ENCODE data around the gene OR6K3. TPM values are rescaled to one million over a fixed set of nuclear protein-coding genes. Genes with fewer than 3 reads are reported as not detected.
"Not testable (repeated sequence)": the region's sequence is repeated elsewhere in the genome, so short reads cannot be mapped to it uniquely, and the experiment has no call there.

The OR6K3 gene
- total and polyA plus RNA-seq, 2 of the 8 experiments (the other 6 are each of a cell fraction or from before 2014, with no cell fraction given), result not detected

DNA sequence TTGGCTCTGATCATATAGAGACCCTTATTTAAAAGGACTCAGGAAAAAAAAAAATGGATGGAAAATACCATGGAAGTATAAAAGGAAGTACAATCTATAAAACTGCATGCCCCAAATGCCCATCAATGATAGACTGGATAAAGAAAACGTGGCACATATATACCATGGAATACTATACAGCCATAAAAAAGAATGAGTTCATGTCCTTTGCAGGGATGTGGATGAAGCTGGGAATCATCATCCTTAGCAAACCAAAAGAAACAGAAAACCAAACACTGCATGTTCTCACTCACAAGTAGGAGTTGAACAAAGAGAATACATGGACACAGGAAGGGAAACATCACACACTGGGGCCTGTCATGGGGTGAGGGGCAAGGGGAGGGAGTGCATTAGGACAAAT, 29.4 kb downstream of the OR6K3 start:
- H3K23ac ChIP-seq (ENCODE audit: insufficient read length); H3K4ac ChIP-seq (replicated peaks; ENCODE audit: insufficient read length, low read depth, low read length); H4K20me1 ChIP-seq (replicated peaks in 1 of 2; ENCODE audit: control insufficient read depth in 1 of 2, insufficient read depth in 2 of 2, low read length in 2 of 2); H3K4me3 ChIP-seq (ENCODE audit: extremely low read depth in 1 of 4, insufficient read depth in 2 of 4, low read depth in 3 of 4, low read length in 4 of 4); FAIRE-seq; H3K18ac ChIP-seq (ENCODE audit: extremely low read depth, low read length); H3K79me1 ChIP-seq (ENCODE audit: low read depth, low read length); H3K79me2 ChIP-seq (ENCODE audit: control insufficient read depth in 1 of 2, insufficient read depth in 2 of 2, low read length in 2 of 2); H3K27me3 ChIP-seq (replicated peaks in 1 of 4; ENCODE audit: control insufficient read depth in 3 of 4, extremely low read depth in 1 of 4, insufficient read depth in 3 of 4, low read length in 3 of 4); H2BK12ac ChIP-seq (ENCODE audit: low read depth, low read length); H3K27ac ChIP-seq (ENCODE audit: low read depth, low read length); H2AFZ ChIP-seq (ENCODE audit: low read length); H3K4me1 ChIP-seq (replicated peaks in 1 of 4; ENCODE audit: control insufficient read depth in 3 of 4, insufficient read depth in 4 of 4, low read length in 3 of 4); H2BK15ac ChIP-seq (ENCODE audit: low read length); H4K5ac ChIP-seq (ENCODE audit: insufficient read length, low read depth, low read length); H3K36me3 ChIP-seq (ENCODE audit: control insufficient read depth in 2 of 4, insufficient read depth in 4 of 4, low read length in 3 of 4); H4K91ac ChIP-seq (replicated peaks; ENCODE audit: insufficient read length, low read length); H3K9ac ChIP-seq (replicated peaks in 1 of 4; ENCODE audit: extremely low read depth in 1 of 4, low read depth in 3 of 4, low read length in 3 of 4); H3K56ac ChIP-seq (replicated peaks; ENCODE audit: insufficient read length, low read depth, low read length); H4K8ac ChIP-seq (ENCODE audit: extremely low read depth, insufficient read depth, low read length); DNase-seq (ENCODE audit: low read depth in 1 of 2, low spot score in 2 of 2); H2BK120ac ChIP-seq (replicated peaks; ENCODE audit: low read depth, low read length); POLR2A ChIA-PET (ENCODE audit: partially characterized antibody); H2AK5ac ChIP-seq (ENCODE audit: low read depth, low read length); CTCF ChIA-PET (ENCODE audit: partially characterized antibody); H3K14ac ChIP-seq (ENCODE audit: insufficient read length); H2BK20ac ChIP-seq (ENCODE audit: low read length); H2BK5ac ChIP-seq (ENCODE audit: low read depth, low read length); H3K9me3 ChIP-seq (ENCODE audit: insufficient read depth in 2 of 2, low read depth in 1 of 2, low read length in 1 of 2); H3K23me2 ChIP-seq (ENCODE audit: low read depth, low read length); H3K4me2 ChIP-seq (ENCODE audit: insufficient read depth in 1 of 2, low read depth in 2 of 2, low read length in 2 of 2): not testable (repeated sequence)
- 93% methylated on average over 1 of the region's 1 CpG; no CpG with 5 or more reads in 1 of the 2 experiments for WGBS, 2 experiments (ENCODE audit: extremely low coverage in 1 of 2, insufficient coverage in 1 of 2, insufficient read length in 1 of 2, insufficient replicate concordance in 2 of 2, low coverage in 1 of 2, low lambda C conversion rate in 2 of 2, missing lambda C conversion rate in 1 of 2)
